Epithelial cell of proximal tubule (primary cell): ENCODE data around the gene BNIP3. TPM values are rescaled to one million over a fixed set of nuclear protein-coding genes. Genes with fewer than 3 reads are reported as not detected.

Experiments
- DNase-seq: peaks from one replicate; pipeline ENCODE4 v3.0.0-alpha.2; 2011; ENCODE audit warnings: low read depth
- H3K4me3 ChIP-seq: 2 replicates; pipeline ENCODE4 v1.5.1; 2011; ENCODE audit warnings: low read depth, mild to moderate bottlenecking, low read length
- total RNA-seq: library from RNA; depleted of rRNA; stranded (reverse); fragments of >200 nt; gene quantifications from 2 replicates; pipeline ENCODE4 v1.2.3, GENCODE V29; 2015
- TF ChIP-seq, protein P1 (sequence below): conservative IDR thresholded peaks from 2 replicates; pipeline ENCODE4 v1.5.1; 2012; ENCODE audit warnings: low read depth, mild to moderate bottlenecking, low read length

The BNIP3 gene
- total RNA-seq, 1 donor from 2014 or later: 463 TPM

- TF ChIP-seq, protein P1, sequence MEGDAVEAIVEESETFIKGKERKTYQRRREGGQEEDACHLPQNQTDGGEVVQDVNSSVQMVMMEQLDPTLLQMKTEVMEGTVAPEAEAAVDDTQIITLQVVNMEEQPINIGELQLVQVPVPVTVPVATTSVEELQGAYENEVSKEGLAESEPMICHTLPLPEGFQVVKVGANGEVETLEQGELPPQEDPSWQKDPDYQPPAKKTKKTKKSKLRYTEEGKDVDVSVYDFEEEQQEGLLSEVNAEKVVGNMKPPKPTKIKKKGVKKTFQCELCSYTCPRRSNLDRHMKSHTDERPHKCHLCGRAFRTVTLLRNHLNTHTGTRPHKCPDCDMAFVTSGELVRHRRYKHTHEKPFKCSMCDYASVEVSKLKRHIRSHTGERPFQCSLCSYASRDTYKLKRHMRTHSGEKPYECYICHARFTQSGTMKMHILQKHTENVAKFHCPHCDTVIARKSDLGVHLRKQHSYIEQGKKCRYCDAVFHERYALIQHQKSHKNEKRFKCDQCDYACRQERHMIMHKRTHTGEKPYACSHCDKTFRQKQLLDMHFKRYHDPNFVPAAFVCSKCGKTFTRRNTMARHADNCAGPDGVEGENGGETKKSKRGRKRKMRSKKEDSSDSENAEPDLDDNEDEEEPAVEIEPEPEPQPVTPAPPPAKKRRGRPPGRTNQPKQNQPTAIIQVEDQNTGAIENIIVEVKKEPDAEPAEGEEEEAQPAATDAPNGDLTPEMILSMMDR: no peak
- H3K4me3 ChIP-seq: no peak overlapping the region
- no peak for DNase-seq
These were observed 52.4 kb downstream of the BNIP3 start for GRCh38 chr10:131929122-131929845.

DNA sequence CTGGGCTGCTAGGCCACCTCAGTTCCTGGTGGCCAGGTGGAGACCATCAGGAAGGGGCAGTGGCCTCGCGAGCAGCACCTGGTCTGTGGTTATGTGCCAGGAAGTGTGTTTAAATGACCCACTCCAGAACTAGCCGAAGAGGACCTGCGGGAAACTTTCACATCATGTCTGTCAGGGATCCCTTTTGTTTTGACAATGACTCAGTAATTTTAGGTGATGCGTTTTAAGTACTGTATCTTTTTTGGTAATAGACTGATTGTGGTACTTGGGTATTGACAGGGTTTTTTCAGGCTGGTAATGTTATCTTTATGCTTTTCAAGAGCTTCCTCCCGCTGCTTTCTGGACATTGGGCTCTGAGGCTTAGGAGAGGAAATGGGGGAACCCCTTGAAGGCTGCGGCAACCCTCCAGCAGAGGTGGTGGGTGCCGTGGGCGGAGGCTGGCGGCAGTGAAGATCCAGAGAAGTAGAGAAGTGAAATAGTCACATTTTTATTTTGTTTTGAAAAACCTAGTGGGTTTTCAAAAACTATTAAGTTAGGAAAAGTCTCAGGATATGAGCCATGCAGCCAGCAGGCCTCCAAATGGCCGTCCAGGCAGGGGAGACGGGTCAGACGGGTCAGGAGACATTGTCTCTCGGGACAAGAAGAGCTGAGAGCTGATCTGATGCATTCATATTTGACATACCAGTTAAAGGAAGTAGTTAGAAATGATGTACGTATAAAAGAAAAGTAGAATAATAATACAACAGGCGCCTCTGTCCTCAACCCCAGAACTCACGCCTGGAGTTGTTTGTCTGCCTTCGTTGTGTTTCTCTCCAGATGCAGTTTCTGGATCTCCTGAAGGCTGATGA, 53.3 kb downstream of the BNIP3 start:
- no peak overlapping the region for H3K4me3 ChIP-seq
- DNase-seq: no peak
- TF ChIP-seq, protein P1: no peak

GRCh38 chr10:131926743-131927595, 54.8 kb downstream of the BNIP3 start:
- no peak overlapping the region for H3K4me3 ChIP-seq
- TF ChIP-seq, protein P1: no peak

GRCh38 chr10:131926253-131926652, 55.5 kb downstream of the BNIP3 start:
- DNase-seq: no peak
- no peak overlapping the region for H3K4me3 ChIP-seq
- TF ChIP-seq, protein P1: no peak

More at GRCh38 chr10:131926743-131927595, 54.8 kb downstream of the BNIP3 start:
- DNase-seq: no peak

DNA sequence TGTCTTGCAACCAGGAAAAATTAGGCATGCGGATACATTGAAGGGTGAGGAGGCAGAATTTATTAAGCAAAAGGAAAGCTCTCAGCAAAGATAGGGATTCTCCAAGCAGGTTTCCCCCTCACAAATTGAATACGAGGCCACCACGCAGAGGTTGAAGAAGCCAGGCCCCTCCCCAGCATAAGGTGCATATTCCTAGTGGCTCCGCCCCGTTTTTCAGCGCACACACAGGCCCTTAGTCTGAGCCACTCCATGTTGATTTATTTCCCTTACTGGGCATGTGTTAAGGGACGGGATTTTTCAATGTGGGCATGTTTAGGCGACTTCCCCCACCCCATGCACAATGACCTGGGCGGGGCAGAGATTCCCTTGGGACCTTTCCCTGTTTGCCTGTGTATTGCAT, 56.0 kb downstream of the BNIP3 start:
- DNase-seq: no peak
- TF ChIP-seq, protein P1: no peak
- H3K4me3 ChIP-seq: no peak overlapping the region

- DNase-seq: no peak
- no peak overlapping the region for H3K4me3 ChIP-seq
- TF ChIP-seq, protein P1: no peak
These were observed 56.6 kb downstream of the BNIP3 start for GRCh38 chr10:131925011-131925649.
